Renal cortex interstitium (tissue), 11 donors: ENCODE results near the gene SRC. TPM values are rescaled to one million over a fixed set of nuclear protein-coding genes. Genes with fewer than 3 reads are reported as not detected.
A peak's percentile ranks its signal among the peaks of the same experiment; 100 is the strongest.

Experiments
- DNase-seq, 11 donors: peaks; one replicate each; pipeline ENCODE4 v3.0.0-alpha.2; 2013; ENCODE audit warnings: low read depth in 9 of 11, low spot score in 4 of 11; ENCODE audit errors: extremely low read depth in 1 of 11
- polyA plus RNA-seq, 3 donors: library from polyadenylated mRNA; unstranded; fragments of 120-200 nt; gene quantifications; one replicate each; pipeline ENCODE4 v1.2.1, GENCODE V29; 2013; ENCODE audit not compliant: insufficient read length in 3 of 3

The SRC gene
- polyA plus RNA-seq, 3 donors, result 47.6 to 70.5 (median 56.5) TPM

- DNase-seq, result no peak
Observed at GRCh38 chr20:37385659-37386504, 39.9 kb downstream of the SRC start.

- no peak for DNase-seq
Observed at GRCh38 chr20:37386505-37387251, 40.7 kb downstream of the SRC start.

- no peak for DNase-seq
Observed at GRCh38 chr20:37387519-37388269, 41.8 kb downstream of the SRC start.

DNA sequence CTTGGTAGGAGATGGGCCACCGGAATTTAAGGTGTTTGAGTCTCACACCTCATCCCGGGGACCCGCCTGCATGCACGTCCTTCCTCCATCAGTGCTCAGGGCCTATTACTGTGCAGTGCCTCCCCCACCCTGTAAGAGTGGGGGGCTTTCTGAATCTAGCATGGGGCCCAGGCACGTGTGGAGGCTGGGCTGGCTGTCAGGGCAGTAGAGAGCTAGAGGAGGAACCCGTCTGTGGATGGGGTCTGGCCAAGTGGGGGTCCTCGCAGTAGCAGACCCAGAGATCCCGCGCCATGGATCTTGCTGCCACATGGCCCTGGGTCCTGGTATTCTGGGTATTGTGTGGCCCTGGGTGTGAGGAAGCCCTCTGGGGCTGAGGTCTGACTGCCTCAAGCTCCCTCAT, 42.9 kb downstream of the SRC start:
- no peak for DNase-seq

GRCh38 chr20:37389241-37389747, 43.4 kb downstream of the SRC start:
- no peak for DNase-seq

- DNase-seq, result no peak
Observed at GRCh38 chr20:37389844-37390275, 43.9 kb downstream of the SRC start.

DNA sequence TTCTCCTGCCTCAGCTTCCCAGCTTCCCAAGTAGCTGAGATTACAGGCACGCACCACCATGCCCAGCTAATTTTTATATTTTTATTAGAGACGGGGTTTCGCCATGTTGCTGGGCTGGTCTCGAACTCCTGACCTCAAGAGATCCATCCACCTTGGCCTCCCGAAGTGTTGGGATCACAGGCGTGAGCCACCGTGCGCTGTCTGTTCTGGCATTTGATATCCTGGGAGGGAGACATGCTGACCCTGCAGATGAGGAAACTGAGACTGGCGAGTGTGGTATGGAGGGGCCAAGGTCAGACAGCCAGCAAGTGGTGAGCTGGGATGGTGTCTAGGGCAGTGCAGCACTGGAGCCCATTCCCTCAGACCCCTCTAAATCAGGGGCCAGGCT, 44.6 kb downstream of the SRC start:
- no peak for DNase-seq

DNA sequence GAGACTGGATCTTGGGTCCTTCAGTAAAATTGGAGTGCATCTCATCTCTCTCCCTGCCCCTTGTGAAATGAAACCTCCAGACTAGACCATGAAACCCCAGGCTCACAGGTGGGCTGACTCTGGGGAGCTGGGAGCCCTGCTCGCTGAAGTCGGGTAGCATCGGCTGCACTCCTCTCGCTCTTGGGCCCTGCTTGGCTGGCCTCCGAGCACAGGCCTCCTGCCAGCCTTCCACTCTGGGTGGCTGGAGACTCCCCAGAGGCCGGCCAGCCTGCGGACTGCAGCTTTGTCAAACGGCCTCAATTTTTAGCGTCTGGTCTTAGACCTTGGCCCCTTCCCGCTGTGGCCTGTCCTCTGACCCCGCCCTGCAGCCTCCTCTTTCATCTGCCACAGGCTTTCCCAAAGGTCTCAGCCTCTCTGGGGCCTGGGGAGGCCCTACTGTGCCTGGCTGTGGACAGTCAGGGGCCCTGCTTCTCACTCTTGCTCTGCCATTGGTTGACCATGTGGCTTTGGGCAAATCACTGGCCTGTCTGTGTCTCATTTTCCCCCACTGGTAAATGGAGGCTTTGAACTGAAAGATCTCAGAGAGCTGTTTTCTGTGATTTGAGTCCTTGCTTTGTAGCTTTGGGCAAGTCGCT, 45.1 kb downstream of the SRC start:
- no peak for DNase-seq

- no peak for DNase-seq
Observed at GRCh38 chr20:37392441-37393195, 46.7 kb downstream of the SRC start.

GRCh38 chr20:37393196-37393862, 47.4 kb downstream of the SRC start:
- DNase-seq, result no peak

DNA sequence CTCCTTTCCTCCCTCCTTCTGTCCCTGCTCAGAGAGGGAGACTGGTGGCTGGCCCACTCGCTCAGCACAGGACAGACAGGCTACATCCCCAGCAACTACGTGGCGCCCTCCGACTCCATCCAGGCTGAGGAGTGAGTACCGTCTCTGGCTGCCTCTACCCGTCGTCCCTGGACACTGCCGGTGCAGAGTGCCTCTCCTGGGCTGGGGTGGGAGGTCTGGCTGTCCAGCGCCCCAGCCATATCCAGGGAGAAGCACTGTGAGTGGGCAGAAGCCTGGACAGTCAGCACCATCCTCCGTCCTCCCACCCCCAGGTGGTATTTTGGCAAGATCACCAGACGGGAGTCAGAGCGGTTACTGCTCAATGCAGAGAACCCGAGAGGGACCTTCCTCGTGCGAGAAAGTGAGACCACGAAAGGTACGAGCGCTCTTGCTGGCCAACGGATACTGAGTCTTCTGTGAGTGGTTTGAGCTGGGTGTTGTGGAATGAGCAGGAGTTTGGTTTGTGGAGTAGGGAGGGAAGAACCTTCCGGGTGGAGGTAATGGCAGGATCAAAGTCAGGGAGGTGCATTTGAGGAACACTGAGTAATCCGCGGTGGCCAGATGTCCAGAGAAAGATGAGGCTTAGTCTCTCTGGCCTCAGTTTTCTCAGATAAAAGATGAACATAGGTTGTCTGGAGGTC, 48.1 kb downstream of the SRC start:
- DNase-seq, result no peak

DNA sequence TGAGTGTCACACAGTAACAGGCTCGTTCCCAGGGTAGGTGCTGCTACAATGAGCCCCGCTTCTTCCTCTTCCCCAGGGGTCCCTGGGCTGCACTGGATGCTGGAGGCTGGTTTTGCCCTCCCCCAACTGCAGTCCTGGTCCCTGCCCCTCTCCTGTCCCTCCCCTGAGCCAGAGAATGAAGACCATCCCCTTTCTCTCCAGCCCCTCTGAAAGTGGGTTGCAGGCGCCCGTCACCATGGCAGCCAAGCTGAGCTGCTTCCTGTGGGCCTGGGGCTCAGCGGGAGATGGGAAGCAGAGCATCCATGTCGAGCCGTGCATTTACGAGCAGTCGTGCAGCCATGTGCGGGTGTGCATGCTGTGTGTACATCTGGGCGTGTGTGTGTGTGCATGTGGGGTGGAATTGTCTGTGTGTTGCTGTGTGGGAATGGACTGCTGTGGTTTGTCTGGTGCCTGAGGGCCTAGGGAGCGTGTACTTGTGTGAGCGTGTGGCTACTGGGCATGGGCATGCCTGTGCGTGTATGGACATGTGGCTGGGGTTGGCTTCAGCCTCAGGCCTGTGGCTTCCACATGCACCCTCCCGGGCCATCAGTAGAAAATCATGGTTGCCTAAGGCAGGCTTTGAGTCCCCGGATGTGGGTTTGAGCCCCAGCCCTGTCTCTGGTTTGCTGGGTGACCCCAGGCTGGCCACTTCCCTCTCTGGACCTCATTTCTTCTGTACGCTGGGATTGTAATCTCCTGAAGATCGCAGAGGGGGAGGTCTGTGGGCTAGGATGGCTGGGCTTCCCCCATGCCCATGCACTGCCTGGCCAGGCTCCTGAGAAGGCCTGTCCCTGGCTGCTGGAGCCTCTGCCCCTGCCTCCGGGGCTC, 48.8 kb downstream of the SRC start:
- no peak for DNase-seq

DNA sequence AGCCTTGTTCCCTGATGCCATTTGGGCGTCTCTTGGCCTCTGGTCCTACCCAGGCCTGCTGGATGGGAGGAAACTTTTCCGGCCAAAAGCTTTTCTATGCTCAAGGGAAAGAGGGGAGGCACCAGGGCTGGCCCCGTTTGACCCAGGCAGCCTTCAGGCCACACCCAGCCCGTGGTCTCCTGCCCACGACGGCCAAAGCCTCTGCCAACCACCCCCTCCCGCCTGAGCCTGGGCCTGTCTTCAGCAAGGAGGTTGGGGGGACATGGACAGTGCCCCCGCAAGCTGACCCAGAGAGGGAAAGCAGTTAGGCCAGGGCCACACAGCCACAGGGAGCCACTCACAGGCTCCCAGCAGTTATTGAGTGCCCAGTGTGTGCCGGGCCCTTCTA, 49.5 kb downstream of the SRC start:
- DNase-seq, result no peak

DNA sequence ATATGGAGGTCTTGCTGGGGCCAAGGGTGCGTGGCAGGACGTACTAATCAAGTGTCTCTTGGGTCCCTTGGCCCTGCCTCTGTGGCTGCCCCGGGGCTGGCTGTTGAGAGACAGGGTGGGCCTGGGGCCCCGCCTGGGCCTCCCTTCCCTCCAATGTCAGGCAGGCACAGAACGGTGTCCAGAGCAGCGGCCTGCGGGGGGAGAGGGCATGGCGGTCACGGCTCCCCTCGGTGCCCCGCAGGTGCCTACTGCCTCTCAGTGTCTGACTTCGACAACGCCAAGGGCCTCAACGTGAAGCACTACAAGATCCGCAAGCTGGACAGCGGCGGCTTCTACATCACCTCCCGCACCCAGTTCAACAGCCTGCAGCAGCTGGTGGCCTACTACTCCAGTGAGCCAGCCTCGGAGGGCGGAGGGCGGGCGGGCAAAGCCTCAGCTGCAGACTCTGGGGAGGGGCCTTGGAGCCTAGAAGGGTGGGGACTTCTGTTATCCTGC, 50.0 kb downstream of the SRC start:
- peak in 3 of 11 donors; percentile 53 to 66 (median 60) for DNase-seq

- DNase-seq, result peak in 9 of 11 donors; percentile 65 to 85 (median 76)
Observed at GRCh38 chr20:37396416-37397075, 50.6 kb downstream of the SRC start.
